Esophagus squamous epithelium (tissue), 5 donors: ENCODE data around the gene CPEB3. TPM values are rescaled to one million over a fixed set of nuclear protein-coding genes. Genes with fewer than 3 reads are reported as not detected.

Experiments
- DNase-seq: peaks from one replicate; lab custom pipeline; 2025; lab: John Stamatoyannopoulos, UW
- H3K27ac ChIP-seq, 4 donors: fragments of 200-600 bp; sonication (generic); one replicate each; pipeline ENCODE4 v1.5.1; 2016 to 2019; ENCODE audit warnings: mild to moderate bottlenecking in 1 of 4
- H3K27me3 ChIP-seq, 4 donors: fragments of 200-600 bp; sonication (generic); 1 replicate in 3 of 4; 2 replicates in 1 of 4; pipeline versions ENCODE4 v1.5.1 to v1.6.0; 2017 to 2021; ENCODE audit warnings: antibody characterized with exemption in 1 of 4
- H3K36me3 ChIP-seq, 3 donors: fragments of 200-600 bp; sonication (generic); one replicate each; pipeline ENCODE4 v1.5.1; 2016 to 2019
- H3K4me1 ChIP-seq, 3 donors: fragments of 200-600 bp; sonication (generic); one replicate each; pipeline ENCODE4 v1.5.1; 2017 to 2019
- H3K4me3 ChIP-seq, 4 donors: fragments of 200-600 bp; sonication (generic); 1 replicate in 3 of 4; 2 replicates in 1 of 4; pipeline ENCODE4 v1.5.1; 2016 to 2019; ENCODE audit warnings: mild to moderate bottlenecking in 2 of 4, moderate library complexity in 1 of 4
- H3K9me3 ChIP-seq, 3 donors: fragments of 200-600 bp; sonication (generic); one replicate each; pipeline ENCODE4 v1.5.1; 2016 to 2019
- POLR2A ChIP-seq, 4 donors: fragments of 450-650 bp; IDR thresholded peaks; one replicate each; pipeline ENCODE4 v1.6.1; 2017; ENCODE audit warnings: antibody characterized with exemption in 4 of 4, mild to moderate bottlenecking in 4 of 4, moderate library complexity in 3 of 4
- WGBS, 2 donors: methylation state at CpG; one replicate each; pipeline ENCODE4 v1.1.5; 2018; 5-methylcytosine and 5-hydroxymethylcytosine counted together
- intact Hi-C: fragments of 100-400 bp; cut with DNase I; formaldehyde crosslinking; loops from one replicate; pipeline ENCODE4 v1.15.0; 2022
- total RNA-seq, 4 donors: library from RNA; depleted of rRNA; stranded (reverse); fragments of >200 nt; gene quantifications; one replicate each; pipeline ENCODE4 v1.1.0, GENCODE V29; 2016
- TF ChIP-seq, protein P1 (sequence below), 6 experiments: fragments of 450-650 bp in 4 of 6; fragments of 200-600 bp in 2 of 6; sonication (generic) in 2 of 6; IDR thresholded peaks; one replicate each; pipeline ENCODE4 v1.5.1; 2016 to 2019; ENCODE audit warnings: antibody characterized with exemption in 6 of 6, mild to moderate bottlenecking in 4 of 6, moderate library complexity in 4 of 6
- donor health status: DM: yes; HTN: yes; CAD: no.

Gene CPEB3
- total RNA-seq, 4 donors from 2014 or later, result 5.5 to 8.8 (median 7.3) TPM

DNA sequence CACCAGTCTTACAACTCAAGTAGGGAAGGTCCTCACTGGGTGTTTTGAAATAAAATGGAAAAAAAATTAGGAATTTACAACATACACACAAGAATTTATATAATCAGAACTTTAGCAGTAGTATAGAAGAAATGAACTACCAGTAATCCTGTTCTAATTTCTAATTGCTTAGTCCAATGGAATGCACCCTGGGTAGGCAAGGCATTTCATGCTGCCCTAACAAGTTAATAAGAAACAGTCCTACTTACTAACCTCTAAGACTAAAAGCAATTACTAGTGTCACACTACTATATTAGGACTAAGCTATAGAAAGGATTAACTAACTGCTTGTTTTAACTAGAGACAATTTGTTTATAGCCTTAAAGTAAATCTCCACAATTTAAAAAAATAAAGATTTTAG lies 209.2 kb downstream of the CPEB3 start:
- intact Hi-C loops, result no loop called here

DNA sequence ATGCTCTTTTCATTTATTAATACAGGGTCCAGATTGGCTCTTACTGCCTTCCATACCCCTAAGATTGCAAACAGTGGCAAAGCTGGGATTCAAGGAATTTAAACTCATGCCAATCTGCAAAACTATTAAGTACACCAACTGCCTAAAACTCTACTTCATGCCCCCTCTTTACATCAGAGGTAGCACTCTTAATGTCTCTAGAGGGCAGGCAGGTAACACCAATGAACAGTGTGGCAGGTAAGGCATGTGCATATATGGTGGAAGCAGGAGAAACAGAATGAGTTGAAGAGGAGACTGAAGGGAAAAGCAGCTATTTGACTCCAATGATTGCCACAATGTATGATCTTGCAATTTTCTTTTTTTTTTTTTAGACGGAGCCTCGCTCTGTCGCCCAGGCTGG lies 210.6 kb downstream of the CPEB3 start:
- H3K4me1 ChIP-seq, result no peaks in the 10 kb centered on the region
- no peak for DNase-seq
- peaks cover 0 to 67% (median 3%) of the 10 kb centered on the region in 3 donors for H3K36me3 ChIP-seq
- WGBS, 2 donors, result 91 to 100% methylated on average over 3 of the region's 3 CpGs
- no peak overlapping the region for H3K4me3 ChIP-seq
- intact Hi-C loops, result no loop called here
- H3K27me3 ChIP-seq, result no peaks in the 10 kb centered on the region
- H3K27ac ChIP-seq, result no peak overlapping the region
- no peaks in the 10 kb centered on the region for H3K9me3 ChIP-seq
- no peak for TF ChIP-seq POLR2A (IDR thresholded peaks at IDR 0.05)
- TF ChIP-seq, protein P1, sequence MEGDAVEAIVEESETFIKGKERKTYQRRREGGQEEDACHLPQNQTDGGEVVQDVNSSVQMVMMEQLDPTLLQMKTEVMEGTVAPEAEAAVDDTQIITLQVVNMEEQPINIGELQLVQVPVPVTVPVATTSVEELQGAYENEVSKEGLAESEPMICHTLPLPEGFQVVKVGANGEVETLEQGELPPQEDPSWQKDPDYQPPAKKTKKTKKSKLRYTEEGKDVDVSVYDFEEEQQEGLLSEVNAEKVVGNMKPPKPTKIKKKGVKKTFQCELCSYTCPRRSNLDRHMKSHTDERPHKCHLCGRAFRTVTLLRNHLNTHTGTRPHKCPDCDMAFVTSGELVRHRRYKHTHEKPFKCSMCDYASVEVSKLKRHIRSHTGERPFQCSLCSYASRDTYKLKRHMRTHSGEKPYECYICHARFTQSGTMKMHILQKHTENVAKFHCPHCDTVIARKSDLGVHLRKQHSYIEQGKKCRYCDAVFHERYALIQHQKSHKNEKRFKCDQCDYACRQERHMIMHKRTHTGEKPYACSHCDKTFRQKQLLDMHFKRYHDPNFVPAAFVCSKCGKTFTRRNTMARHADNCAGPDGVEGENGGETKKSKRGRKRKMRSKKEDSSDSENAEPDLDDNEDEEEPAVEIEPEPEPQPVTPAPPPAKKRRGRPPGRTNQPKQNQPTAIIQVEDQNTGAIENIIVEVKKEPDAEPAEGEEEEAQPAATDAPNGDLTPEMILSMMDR (IDR thresholded peaks at IDR 0.05), result no peak

More for the DNA sequence above, 209.2 kb downstream of the CPEB3 start:
- H3K36me3 ChIP-seq, result peaks cover 0 to 55% (median 3%) of the 10 kb centered on the region in 3 donors
- H3K4me1 ChIP-seq, result no peaks in the 10 kb centered on the region
- TF ChIP-seq, protein P1 (IDR thresholded peaks at IDR 0.05), result no peak
- TF ChIP-seq POLR2A (IDR thresholded peaks at IDR 0.05), result no peak
- no peak overlapping the region for H3K27ac ChIP-seq
- no peak overlapping the region for H3K4me3 ChIP-seq
- no peak for DNase-seq
- H3K9me3 ChIP-seq, result no peaks in the 10 kb centered on the region
- no peaks in the 10 kb centered on the region for H3K27me3 ChIP-seq

DNA sequence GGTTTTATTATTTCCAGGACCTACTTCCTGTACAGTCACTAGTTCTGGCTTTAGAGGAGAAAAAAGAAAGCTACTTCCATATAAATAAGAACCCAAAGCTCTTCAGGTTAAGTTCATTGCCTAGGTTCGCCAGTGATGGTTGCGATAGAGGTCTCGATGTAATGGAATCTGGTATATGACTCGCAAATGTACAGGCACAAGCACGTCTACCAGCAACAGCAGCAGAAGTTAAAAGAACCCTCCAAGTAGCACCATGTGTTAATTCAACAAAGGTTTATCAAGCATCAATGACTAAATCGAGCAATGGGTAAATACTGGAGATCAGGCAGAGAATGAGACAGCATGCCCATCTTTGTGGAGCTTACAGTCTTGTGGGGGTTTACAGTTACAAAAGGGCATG lies 211.9 kb downstream of the CPEB3 start:
- peaks cover 0 to 76% (median 3%) of the 10 kb centered on the region in 3 donors for H3K36me3 ChIP-seq
- intact Hi-C loops, result no loop called here

DNA sequence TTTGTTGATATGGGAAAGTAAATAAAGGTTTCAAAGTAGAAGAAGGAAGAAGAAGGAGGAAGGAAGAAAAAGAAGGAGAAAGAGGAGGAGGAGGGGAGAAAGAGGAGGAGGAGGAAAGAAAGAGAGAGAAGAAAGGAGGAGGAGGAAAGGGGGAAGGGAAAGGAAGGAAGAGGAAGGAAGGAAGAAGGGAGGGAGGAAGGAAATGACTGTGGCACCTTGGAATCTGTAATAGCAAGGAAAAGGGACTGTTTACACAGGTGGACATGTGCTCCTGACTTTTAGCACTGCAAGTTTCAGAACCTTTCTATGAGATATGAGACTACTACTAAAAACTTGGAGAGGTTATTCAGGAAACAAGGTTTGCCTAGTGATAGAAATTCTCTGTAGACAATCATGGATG lies 214.2 kb downstream of the CPEB3 start:
- no peak overlapping the region for H3K4me3 ChIP-seq
- H3K36me3 ChIP-seq, result peaks cover 0 to 73% (median 3%) of the 10 kb centered on the region in 3 donors
- no peaks in the 10 kb centered on the region for H3K9me3 ChIP-seq
- DNase-seq, result no peak
- no peaks in the 10 kb centered on the region for H3K4me1 ChIP-seq
- TF ChIP-seq, protein P1 (IDR thresholded peaks at IDR 0.05), result no peak
- no peak for TF ChIP-seq POLR2A (IDR thresholded peaks at IDR 0.05)
- intact Hi-C loops, result no loop called here
- H3K27ac ChIP-seq, result no peak overlapping the region
- no peaks in the 10 kb centered on the region for H3K27me3 ChIP-seq

More for the DNA sequence above, 211.9 kb downstream of the CPEB3 start:
- no peaks in the 10 kb centered on the region for H3K4me1 ChIP-seq
- H3K4me3 ChIP-seq, result no peak overlapping the region
- no peak for DNase-seq
- no peaks in the 10 kb centered on the region for H3K27me3 ChIP-seq
- no peaks in the 10 kb centered on the region for H3K9me3 ChIP-seq
- H3K27ac ChIP-seq, result no peak overlapping the region
- no peak for TF ChIP-seq POLR2A (IDR thresholded peaks at IDR 0.05)
- TF ChIP-seq, protein P1 (IDR thresholded peaks at IDR 0.05), result no peak
- 68 to 82% methylated on average over 6 of the region's 6 CpGs for WGBS, 2 donors

DNA sequence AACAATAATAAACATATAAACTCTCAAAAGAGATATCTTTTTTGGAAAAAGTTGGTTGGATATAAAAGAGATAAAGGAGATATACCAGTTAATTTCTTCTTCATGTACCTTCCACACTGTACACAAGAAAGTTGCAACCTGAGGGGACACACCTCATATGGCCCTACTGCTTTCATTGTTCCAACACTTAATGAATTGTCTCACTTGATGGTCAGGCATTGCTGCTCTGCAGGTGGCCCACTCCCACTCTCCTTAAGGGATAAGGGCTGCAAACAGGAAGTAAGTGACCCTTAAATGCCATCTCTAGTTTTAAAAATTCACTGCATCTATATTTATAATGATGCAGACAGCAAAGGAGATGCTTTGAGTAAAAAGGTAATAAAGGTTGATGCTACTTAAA lies 215.0 kb downstream of the CPEB3 start:
- Histone ChIP-seq H3K27ac (no peak overlapping the region), H3K9me3 (no peaks in the 10 kb centered on the region), H3K4me1 (no peaks in the 10 kb centered on the region), H3K36me3 (peaks cover 0 to 64% (median 3%) of the 10 kb centered on the region in 3 donors), H3K27me3 (no peaks in the 10 kb centered on the region), H3K4me3 (no peak overlapping the region)
- no peak for DNase-seq
- intact Hi-C loops, result no loop called here
- TF ChIP-seq POLR2A (IDR thresholded peaks at IDR 0.05), result no peak
- TF ChIP-seq, protein P1 (IDR thresholded peaks at IDR 0.05), result no peak
